Measurements from ENCODE around the gene GORASP2. TPM values are rescaled to one million over a fixed set of nuclear protein-coding genes. Genes with fewer than 3 reads are reported as not detected.

Gene GORASP2
- total and polyA plus RNA-seq, 3 donors from 2014 or later: 67.2 to 119 (median 67.3) TPM

DNA sequence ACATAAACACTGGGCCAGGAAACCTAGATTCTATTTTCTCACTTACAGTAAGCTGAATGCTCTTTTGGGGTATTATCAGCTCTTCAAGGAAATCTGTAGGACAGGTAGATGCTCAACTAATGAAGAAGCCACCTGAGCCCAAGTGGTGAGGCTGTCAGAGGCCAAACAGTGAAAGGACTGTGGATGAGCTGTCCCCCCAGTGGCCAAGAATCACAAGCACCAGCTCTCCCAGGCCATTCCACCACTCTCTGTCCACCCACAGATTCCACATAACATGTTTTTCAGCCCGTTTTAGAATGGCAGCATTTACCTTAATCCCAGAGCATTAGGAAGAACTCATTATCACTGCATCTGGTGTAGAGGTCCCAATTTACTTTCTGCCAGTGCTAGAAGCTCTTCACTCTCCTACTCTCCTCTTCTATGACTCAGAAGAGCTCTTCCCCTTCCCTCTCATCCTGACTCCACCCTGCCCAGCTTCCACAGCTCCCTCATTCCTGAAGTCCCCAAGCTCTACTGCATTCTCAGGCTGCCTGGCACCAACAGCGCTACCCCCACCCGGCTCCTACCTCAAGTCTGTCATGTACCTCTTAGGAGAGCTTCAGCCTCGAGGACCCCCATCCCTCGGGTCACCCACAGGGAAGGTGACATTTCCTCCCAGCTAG lies 43.8 kb upstream of the GORASP2 start:
- H3K4me1 ChIP-seq: no peaks in the 10 kb centered on the region
- intact Hi-C loops (cut with DNase I; ENCODE audit: low total_unique reads): no loop called here
- H3K27me3 ChIP-seq: no peaks in the 10 kb centered on the region
- no peak overlapping the region for H3K27ac ChIP-seq
- H3K36me3 ChIP-seq (ENCODE audit: low read depth, missing control alignments): no peaks in the 10 kb centered on the region
- no peak for DNase-seq
- 88 to 90% methylated on average over 5 of the region's 5 CpGs for WGBS, 2 donors
- TF ChIP-seq, protein P1, sequence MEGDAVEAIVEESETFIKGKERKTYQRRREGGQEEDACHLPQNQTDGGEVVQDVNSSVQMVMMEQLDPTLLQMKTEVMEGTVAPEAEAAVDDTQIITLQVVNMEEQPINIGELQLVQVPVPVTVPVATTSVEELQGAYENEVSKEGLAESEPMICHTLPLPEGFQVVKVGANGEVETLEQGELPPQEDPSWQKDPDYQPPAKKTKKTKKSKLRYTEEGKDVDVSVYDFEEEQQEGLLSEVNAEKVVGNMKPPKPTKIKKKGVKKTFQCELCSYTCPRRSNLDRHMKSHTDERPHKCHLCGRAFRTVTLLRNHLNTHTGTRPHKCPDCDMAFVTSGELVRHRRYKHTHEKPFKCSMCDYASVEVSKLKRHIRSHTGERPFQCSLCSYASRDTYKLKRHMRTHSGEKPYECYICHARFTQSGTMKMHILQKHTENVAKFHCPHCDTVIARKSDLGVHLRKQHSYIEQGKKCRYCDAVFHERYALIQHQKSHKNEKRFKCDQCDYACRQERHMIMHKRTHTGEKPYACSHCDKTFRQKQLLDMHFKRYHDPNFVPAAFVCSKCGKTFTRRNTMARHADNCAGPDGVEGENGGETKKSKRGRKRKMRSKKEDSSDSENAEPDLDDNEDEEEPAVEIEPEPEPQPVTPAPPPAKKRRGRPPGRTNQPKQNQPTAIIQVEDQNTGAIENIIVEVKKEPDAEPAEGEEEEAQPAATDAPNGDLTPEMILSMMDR (IDR thresholded peaks at IDR 0.05): no peak
- TF ChIP-seq POLR2A (IDR thresholded peaks at IDR 0.05): no peak
- no peaks in the 10 kb centered on the region for H3K9me3 ChIP-seq
- H3K4me3 ChIP-seq: no peak overlapping the region

DNA sequence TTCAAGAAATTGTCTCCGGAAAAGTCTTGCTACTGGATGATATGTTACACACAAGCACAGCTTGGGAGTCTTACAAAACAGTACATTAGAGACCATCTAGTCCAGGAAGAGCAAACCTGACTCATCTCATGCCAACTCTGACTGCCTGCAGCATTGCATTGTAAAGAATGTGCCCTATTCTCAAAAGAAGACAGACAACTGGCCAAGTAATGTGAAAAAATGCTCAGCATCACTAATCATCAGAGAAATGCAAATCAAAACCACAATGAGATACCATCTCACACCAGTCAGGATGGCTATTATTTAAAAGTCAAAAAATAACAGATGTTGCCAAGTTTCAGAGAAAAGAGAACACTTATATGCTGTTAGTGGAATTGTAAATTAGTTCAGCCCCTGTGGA lies 42.7 kb upstream of the GORASP2 start:
- WGBS, 2 donors: 78 to 83% methylated on average over 1 of the region's 1 CpG
- H3K27me3 ChIP-seq: no peaks in the 10 kb centered on the region

DNA sequence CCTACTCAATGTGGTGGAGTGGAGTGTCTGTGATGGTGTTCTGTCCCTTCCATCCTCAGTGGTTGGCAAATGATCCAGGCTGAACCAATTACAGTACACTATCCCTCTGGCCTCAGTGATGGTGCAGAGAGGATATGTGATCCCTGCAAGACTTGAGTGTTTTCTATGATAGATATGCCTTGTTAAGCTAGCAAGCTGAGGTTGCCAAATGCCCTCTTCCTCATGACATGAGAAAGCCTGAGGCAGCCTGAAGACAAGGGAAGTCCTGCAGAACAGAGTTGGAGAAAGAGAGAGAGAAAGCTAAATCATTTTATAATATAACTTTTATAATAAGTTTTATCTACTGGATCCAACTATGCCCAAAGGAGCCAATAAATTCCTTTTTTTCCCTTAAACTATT lies 41.6 kb upstream of the GORASP2 start:
- TF ChIP-seq, protein P1 (IDR thresholded peaks at IDR 0.05): no peak
- TF ChIP-seq POLR2A (IDR thresholded peaks at IDR 0.05): no peak
- H3K36me3 ChIP-seq (ENCODE audit: low read depth, missing control alignments): no peaks in the 10 kb centered on the region
- no peak overlapping the region for H3K4me3 ChIP-seq
- no peak for DNase-seq
- no peaks in the 10 kb centered on the region for H3K27me3 ChIP-seq
- intact Hi-C loops (cut with DNase I; ENCODE audit: low total_unique reads): no loop called here
- no peak overlapping the region for H3K27ac ChIP-seq
- peaks cover 7% of the 10 kb centered on the region for H3K4me1 ChIP-seq
- no peaks in the 10 kb centered on the region for H3K9me3 ChIP-seq

More for the DNA sequence above, 42.7 kb upstream of the GORASP2 start:
- intact Hi-C loops (cut with DNase I; ENCODE audit: low total_unique reads): no loop called here
- TF ChIP-seq, protein P1 (IDR thresholded peaks at IDR 0.05): no peak
- no peak for TF ChIP-seq POLR2A (IDR thresholded peaks at IDR 0.05)
- H3K4me1 ChIP-seq: peaks cover 6% of the 10 kb centered on the region
- no peak for DNase-seq
- no peak overlapping the region for H3K4me3 ChIP-seq
- no peaks in the 10 kb centered on the region for H3K36me3 ChIP-seq (ENCODE audit: low read depth, missing control alignments)
- H3K27ac ChIP-seq: no peak overlapping the region
- no peaks in the 10 kb centered on the region for H3K9me3 ChIP-seq

DNA sequence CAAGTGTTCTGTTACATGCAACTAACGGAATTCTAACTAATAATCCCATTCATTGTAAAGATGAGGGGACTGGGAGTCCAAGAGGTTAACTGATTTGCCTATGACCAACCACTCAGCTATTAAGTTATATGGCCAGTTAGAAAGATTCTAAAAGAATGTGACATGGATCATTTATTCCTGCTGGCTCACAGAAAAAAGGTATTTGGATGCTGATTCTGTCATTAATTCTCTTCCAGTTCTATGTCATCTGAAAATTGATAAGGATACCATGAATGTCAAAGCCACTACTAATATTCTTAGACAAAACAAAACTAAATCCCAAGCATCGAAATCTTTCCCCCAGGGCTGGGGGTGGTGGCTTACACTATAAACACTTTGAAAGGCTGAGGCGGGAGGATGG lies 41.2 kb upstream of the GORASP2 start:
- no peak overlapping the region for H3K27ac ChIP-seq
- TF ChIP-seq, protein P1 (IDR thresholded peaks at IDR 0.05): no peak
- TF ChIP-seq POLR2A (IDR thresholded peaks at IDR 0.05): no peak
- no peak overlapping the region for H3K4me3 ChIP-seq
- no peak for DNase-seq
- H3K9me3 ChIP-seq: no peaks in the 10 kb centered on the region
- intact Hi-C loops (cut with DNase I; ENCODE audit: low total_unique reads): no loop called here
- H3K36me3 ChIP-seq (ENCODE audit: low read depth, missing control alignments): no peaks in the 10 kb centered on the region
- peaks cover 7% of the 10 kb centered on the region for H3K4me1 ChIP-seq
- H3K27me3 ChIP-seq: no peaks in the 10 kb centered on the region
- WGBS, 2 donors: 84 to 88% methylated on average over 3 of the region's 3 CpGs

DNA sequence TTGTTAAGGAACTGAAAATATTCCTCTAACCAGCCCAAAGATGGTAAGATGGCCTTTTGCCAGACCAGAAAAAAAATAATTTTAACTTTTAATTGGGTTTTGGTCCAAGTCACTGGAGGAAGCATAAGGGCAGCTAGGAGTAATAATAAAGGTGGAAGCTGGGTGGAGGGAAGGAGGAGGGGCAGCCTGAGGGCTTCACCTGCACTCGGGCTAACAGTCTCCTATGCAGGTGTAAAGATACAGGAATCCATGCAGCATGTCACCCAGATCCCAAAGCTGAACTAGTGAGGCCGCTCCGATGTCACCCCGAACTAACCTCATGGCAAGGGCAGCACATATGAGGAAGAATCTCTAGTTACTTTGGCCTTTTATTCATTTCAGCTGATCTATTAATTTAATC lies 37.2 kb upstream of the GORASP2 start:
- Histone ChIP-seq H3K36me3 (ENCODE audit: low read depth, missing control alignments) (no peaks in the 10 kb centered on the region), H3K27ac (no peak overlapping the region), H3K4me3 (no peak overlapping the region), H3K27me3 (no peaks in the 10 kb centered on the region), H3K4me1 (peaks cover 18% of the 10 kb centered on the region), H3K9me3 (no peaks in the 10 kb centered on the region)
- no peak for DNase-seq
- TF ChIP-seq, protein P1 (IDR thresholded peaks at IDR 0.05): no peak
- TF ChIP-seq POLR2A (IDR thresholded peaks at IDR 0.05): no peak
- intact Hi-C loops (cut with DNase I; ENCODE audit: low total_unique reads): no loop called here
- 94 to 96% methylated on average over 4 of the region's 4 CpGs for WGBS, 2 donors

Data from testis (tissue), 3 donors.